Activated T-cell treated with anti-CD3 and anti-CD28 coated beads for 4 hours (primary cell): ENCODE data around the gene EP300.
"Not testable (repeated sequence)": the region's sequence is repeated elsewhere in the genome, so short reads cannot be mapped to it uniquely, and the experiment has no call there.

Source experiments
- DNase-seq: peaks from one replicate; pipeline ENCODE4 v3.0.0-alpha.2; 2020

The EP300 gene

DNA sequence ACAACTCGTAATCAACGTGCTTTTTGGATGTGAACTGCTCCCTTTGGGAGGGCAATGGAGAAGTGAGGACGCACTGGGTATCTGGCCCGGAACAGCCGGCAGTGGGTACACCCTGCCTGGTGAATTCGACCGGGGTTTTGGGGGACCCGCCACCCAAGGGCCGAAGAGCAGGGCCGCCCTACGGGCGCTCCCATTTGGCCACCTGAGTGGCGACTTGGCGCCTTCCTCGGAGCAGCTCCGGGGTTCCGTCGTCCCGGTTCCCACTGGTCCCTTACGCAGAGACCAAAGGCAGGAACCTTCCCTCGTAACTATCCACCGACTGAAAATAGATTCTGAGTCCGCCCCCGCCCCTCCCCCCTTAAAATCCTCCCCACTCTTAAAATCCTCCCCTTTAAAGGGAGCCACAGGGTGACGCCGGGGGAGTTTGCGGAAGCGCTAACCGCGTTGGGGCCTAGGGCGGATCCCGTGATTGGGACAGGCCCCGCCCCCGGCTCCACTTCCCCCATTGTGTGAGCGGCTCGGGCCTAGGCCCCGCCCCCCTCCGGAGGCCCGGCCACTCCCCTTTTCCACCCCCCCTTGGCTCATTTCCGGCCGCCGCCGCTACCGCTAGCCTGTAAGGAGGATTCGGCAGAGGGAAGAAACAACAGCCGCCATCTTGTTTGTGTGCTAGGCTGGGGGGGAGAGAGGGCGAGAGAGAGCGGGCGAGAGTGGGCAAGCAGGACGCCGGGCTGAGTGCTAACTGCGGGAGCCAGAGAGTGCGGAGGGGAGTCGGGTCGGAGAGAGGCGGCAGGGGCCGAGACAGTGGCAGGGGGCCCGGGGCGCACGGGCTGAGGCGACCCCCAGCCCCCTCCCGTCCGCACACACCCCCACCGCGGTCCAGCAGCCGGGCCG is 1.0 kb upstream of the EP300 start:
- peak; percentile 99 for DNase-seq

DNA sequence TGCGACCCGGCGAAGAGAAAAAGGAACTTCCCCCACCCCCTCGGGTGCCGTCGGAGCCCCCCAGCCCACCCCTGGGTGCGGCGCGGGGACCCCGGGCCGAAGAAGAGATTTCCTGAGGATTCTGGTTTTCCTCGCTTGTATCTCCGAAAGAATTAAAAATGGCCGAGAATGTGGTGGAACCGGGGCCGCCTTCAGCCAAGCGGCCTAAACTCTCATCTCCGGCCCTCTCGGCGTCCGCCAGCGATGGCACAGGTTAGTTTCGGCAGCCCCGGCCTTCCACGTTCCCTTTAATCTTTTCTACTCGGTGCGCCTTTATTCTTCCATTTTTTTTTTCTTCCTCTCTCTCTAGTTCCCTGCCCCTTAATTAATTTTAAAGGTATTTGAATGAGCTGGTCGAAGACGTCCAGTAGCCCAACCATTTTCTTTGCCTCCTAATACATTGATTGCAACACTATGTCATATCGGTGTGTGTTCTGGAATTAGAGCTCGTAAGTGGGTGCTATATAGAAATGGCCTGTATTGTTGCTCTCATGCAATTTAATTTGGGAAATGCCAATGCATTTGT is 537 bp downstream of the EP300 start:
- DNase-seq: peak; percentile 6

DNA sequence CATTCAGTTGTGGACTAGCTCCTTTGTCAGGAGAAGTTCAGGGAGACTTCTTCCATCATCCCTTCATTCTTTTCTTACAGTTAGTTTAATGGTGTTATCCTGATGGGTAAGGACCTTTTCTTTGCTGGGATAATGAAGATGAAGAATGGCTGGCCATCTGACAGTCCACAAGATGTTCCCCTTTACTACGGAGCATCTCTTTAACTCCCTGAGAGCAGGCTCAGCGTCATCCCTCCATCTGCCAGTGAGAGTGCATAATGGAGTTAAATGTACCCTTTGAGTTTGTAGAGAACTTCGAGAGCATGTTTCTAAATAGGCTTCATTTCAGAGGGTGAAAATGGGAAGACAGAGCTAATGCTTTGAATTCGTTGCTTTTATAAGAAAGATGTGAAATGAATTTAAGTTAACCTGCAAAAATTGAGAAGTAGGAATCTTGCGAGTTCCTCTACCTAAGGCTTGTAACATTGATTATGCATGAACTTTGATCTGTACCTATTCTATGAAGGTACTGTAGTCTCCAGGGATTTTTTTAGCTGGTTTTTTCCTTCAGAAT is 1.7 kb downstream of the EP300 start:
- peak; percentile 3 for DNase-seq

DNA sequence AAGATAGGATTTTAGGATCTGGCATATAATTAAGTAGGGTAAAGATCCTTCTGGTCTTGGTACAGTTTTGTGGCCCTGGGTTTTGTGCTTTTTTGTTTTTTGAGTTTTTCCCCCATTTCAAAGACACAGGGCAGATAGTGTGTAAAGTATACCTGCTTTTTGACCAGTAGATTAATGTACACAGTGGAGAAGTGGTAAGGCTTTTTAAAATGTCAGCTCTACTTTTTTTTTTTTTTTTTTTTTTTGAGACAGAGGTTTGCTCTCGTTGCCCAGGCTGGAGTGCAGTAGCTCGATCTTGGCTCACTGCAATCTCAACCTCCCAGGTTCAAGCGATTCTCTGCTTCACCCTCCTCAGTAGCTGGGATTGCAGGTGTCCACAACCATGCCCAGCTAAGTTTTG is 4.0 kb downstream of the EP300 start:
- DNase-seq: no peak

DNA sequence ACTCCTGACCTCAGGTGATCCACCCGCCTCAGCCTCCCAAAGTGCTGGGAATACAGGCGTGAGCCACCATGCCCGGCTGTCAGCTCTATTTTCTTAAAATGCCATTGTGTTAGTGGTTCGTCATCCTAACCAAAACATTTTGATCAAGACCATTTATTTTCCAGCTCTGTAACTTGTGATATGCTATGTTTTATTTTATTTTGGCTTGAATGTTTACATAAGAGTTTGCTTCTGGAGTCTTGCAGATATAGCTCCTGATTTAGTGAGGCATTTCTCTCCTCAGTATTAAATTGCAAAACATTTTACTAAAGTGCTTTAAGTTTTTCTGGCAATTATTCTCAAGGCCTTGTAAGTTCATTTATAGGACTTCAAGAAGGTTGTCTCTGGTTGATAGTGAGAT is 4.4 kb downstream of the EP300 start:
- DNase-seq: no peak

DNA sequence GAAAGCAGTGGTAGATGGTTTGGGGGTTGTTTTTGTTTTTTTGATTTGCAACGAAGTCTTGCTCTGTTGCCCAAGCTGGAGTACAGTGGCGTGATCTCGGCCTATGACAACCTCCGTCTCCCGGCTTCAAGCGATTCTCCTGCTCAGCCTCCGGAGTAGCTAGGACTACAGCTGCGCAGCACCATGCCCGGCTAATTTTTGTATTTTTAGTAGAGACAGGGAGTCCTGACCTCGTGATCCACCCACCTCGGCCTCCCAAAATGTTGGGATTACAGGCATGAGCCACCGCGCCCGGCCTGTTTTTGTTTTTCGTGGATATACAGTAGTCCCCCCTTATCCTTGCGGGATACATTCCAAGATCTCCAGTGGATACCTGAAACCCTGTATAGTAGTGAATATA is 6.6 kb downstream of the EP300 start:
- no peak for DNase-seq

DNA sequence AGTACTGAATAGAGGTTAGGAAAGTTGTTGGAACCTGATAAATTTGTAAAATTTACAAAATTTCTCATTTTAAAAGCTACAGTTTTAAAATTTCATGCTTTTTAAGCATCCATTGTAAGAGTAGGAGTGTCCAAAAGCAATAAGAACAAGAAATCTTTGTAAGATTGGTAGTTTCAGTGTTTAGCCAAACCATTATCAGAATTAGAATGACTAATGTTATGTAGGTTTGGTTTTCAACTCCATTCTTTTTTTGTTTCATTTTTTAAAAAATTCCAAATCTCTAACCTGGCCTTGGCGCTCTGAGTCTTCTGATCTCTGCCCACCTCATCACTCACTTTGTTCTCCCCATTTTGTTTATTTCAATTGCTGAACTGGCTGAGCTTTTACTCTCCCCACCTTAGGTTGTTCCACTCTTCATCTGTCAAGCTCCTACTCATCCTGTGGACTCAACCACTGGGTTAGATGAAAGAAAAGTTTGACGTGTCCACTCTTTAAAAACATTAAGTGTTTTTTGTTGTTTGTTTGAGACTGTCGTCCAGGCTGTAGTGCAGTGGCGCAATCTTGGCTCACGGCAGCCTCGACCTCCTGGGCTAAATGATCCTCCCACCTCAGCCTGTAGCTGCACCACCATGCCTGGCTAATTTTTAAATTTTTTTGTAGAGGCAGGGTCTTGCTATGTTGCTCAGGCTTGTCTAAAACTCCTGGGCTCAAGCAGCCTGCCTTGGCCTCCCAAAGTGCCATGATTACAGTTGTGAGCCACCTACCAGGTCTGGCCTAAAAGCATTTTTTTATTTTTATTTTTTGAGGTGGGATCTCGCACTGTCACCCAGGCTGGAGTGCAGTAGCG is 14.0 kb downstream of the EP300 start:
- DNase-seq: no peak

DNA sequence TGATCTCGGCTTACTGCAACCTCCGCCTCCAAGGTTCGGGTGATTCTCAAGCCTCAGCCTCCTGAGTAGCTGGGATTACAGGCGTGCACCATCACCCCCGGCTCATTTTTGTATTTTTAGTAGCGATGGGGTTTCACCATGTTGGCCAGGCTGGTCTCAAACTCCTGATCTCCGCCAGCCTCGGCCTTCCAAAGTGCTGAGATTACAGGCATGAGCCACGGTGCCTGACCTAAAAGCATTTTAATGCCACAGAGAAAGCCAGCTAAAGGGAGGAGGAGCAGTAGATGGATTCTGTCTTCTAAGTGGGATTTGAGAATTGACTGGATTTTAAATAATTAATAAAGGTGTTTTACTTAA is 14.6 kb downstream of the EP300 start:
- DNase-seq: not testable (repeated sequence)

DNA sequence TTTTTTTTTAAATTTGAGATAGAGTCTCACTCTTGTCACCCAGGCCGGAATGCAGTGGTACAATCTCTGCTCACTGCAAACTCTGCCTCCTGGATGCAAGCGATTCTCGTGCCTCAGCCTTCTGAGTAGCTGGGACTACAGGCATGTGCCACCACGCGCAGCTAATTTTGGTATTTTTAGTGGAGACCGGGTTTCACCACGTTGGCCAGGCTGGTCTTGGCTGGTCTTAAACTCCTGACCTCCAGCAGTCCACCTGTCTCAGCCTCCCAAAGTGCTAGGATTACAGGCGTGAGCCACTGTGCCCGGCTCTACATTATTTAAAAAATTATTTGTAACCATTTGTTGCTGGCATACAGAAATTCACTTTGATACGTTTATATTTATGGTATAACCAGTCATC is 18.6 kb downstream of the EP300 start:
- no peak for DNase-seq

DNA sequence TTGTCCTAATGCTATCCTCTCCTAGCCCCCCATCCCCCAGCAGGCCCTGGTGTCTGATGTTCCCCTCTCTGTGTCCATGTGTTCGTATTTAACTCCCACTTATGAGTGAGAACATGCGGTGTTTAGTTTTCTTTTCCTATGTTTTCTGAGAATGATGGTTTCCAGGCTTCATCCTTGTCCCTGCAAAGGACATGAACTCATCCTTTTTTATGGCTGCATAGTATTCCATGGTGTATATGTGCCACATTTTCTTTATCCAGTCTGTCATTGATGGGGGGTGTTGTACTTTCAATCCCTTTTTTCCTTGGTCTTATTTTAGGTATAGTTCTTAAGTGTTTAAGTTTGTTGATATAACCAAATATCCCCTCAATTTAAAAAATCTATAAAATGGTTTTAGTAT is 23.9 kb downstream of the EP300 start:
- no peak for DNase-seq

DNA sequence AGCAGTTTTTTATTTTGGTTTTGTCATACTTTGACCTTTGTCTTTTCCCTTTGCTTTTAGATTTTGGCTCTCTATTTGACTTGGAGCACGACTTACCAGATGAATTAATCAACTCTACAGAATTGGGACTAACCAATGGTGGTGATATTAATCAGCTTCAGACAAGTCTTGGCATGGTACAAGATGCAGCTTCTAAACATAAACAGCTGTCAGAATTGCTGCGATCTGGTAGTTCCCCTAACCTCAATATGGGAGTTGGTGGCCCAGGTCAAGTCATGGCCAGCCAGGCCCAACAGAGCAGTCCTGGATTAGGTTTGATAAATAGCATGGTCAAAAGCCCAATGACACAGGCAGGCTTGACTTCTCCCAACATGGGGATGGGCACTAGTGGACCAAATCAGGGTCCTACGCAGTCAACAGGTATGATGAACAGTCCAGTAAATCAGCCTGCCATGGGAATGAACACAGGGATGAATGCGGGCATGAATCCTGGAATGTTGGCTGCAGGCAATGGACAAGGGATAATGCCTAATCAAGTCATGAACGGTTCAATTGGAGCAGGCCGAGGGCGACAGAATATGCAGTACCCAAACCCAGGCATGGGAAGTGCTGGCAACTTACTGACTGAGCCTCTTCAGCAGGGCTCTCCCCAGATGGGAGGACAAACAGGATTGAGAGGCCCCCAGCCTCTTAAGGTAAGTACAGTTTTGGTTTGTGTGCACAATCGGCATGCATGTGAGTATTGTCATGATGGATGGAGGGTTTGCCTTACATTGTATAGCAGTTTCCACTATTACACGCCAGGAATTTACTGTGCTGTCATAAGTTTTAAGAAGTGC is 25.0 kb downstream of the EP300 start:
- DNase-seq: no peak

DNA sequence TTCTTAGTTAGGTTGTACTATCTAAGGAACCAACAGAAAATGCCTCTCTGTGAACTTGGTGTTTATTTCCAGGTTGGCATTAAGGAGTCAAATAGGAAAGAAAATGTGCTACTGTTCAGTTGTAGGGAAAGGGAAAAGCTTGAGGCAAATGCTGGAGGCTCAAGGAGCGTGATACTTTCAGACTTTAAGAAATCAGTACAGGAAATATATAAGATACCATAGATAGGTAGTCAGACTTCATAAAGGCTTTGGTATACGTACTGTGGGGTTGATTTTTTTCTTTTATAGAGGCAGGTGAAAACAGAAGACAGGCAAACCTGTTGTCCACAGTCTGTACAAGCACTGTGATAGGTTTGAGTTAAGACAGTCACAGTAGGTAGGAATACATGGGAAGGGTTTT is 30.8 kb downstream of the EP300 start:
- no peak for DNase-seq

DNA sequence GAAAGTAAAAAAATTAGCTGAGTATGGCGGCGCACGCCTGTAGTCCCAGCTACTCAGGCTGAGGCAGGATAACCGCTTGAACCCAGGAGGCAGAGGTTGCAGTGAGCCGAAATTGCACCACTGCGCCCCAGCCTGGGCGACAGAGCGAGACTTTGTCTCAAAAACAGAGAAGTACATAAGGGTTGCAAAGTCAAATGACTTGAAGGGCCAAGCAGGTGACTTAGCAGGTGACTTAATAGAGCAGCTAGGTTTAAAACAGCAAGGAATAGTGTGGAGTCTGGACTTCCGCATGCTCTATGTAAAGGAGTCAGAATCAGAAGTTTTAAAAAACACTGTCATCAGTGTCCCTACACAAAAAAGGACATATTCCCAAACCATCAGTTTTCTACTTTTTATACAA is 31.7 kb downstream of the EP300 start:
- DNase-seq: no peak

DNA sequence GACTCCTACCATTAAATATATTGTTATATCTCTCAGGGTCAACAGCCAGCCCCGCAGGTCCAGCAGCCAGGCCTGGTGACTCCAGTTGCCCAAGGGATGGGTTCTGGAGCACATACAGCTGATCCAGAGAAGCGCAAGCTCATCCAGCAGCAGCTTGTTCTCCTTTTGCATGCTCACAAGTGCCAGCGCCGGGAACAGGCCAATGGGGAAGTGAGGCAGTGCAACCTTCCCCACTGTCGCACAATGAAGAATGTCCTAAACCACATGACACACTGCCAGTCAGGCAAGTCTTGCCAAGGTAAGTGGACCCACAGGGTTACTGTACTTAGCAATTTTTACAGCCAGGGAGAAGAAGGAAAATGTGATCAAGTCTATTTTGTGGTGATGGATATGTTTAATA is 35.1 kb downstream of the EP300 start:
- DNase-seq: no peak

DNA sequence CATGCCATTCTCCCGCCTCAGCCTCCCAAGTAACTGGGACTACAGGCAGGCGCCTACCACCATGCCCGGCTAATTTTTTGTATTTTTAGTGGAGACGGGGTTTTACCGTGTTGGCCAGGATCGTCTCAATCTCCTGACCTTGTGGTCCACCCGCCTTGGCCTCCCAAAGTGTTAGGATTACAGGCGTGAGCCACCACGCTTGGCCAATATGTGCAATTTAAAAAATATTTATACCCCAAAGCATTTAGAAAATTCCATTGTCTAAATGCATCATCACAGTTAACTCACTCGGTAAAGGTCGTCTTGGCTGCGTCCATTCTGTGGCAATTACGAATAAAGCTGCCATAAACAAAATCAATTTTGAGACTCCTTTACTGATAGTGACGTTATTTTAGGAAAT is 36.2 kb downstream of the EP300 start:
- no peak for DNase-seq

DNA sequence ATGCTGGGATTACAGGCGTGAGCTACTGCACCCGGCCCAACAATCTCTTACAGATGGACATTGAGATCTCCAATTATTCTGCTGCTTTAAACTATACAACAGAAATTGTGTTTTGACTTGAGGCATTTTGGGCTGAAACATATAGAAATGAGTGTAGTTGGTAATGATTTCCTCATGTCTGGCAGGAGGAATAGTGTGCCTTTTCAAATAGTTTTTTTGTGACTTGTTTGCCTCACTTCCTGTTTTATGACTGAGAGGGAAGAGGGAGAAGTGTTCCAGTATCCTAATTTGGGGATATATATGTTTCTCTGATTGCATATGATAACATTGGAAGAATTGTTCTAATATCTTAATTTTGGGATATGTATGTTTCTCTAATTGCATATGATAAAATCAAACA is 40.2 kb downstream of the EP300 start:
- DNase-seq: no peak

DNA sequence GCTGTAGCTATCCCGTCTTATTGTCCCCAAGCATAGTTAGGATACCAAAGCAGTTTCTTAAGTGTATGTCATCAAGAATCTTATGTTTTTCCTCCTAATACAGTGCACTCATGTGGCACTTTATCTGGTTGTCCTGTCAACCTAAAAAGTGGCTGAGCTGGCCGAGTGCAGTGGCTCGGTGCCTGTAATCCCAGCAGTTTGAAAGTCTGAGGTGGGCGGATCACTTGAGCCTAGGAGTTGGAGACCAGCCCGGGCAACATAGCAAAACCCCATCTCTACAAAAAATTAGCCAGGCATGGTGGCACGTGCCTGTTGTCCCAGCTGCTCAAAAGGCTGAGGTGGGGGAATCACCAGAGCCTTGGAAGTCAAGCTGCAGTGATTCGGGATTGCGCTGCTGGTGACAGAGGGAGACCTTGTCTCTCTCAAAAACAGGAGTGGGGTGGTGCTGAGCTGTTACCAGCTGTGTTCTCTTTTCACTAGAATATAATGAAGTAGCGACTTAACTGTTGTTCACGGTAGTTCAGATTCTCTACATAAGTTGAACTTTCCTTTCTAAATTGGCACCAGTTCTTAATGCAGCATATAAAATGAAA is 48.1 kb downstream of the EP300 start:
- DNase-seq: no peak

DNA sequence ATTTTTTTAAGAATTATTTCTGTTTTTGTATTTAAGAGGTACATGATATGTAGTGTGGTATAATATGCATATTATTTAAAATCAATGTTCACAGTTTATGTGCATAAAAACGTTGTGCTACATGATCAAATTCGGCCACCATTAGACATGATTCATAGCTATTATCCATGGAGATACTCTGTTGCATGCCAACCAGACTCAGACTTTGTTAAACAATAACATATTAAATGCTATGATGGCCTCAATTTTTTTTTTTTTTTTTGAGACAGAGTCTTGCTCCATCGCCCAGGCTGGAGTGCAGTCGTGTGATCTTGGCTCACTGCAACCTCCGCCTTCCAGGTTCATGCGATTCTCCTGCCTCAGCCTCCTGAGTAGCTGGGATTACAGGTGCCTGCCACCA is 53.5 kb downstream of the EP300 start:
- DNase-seq: not testable (repeated sequence)

DNA sequence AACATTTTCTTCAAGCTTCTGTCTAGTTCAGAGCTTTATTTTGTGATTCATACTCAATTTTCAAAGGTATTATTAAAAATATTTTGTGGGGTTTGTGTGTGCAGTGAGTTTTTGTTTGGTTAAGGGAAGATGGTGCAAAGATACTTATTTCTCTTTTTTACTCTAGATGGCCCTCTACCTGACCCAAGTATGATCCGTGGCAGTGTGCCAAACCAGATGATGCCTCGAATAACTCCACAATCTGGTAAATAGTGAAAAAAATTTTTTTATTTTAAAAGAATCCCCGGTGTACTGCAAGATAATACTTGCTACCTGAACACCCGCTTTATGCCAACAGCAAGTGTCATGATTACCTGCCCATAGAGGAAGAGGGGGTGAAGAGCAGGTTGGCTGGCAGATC is 54.2 kb downstream of the EP300 start:
- no peak for DNase-seq

DNA sequence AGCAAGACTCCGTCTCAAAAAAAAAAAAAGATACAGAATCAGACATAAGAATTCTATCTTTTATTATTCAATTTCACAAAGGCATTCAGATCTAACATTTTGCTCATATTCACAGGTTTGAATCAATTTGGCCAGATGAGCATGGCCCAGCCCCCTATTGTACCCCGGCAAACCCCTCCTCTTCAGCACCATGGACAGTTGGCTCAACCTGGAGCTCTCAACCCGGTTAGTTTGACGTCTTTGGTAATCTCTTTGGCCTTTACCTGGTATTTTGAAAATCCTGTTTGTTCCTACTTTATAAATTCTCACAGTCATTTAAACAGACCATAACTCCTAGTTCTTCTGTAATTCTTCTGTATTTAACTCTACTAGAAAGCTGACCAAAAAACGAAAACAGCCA is 55.3 kb downstream of the EP300 start:
- DNase-seq: no peak

DNA sequence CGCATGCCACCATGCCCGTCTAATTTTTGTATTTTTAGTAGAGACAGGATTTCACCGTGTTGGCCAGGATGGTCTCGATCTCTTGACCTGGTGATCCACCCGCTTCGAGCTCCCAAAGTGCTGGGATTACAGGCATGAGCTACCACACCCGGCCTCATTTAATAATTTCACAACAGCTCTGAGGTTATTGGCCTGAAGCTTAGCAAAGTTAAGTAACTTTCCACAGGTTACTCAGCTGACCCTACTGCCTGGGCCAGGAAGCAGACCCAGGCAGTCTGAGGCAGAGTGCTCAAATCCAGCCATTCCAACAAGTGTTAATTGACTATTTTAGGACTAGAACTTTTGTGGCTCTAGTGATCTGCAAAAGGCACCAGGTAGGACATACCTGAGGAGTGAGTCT is 60.5 kb downstream of the EP300 start:
- no peak for DNase-seq

DNA sequence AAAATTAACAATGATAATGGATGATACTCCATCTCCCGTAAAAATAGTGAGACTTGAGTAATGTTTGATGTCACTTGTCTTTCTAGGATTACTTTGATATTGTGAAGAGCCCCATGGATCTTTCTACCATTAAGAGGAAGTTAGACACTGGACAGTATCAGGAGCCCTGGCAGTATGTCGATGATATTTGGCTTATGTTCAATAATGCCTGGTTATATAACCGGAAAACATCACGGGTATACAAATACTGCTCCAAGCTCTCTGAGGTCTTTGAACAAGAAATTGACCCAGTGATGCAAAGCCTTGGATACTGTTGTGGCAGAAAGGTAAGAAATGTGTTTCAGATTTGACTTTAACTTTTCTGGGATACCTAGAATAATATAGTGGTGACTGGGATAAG is 64.7 kb downstream of the EP300 start:
- no peak for DNase-seq
